ENCODE measurements around the gene CILP2.
A peak's percentile ranks its signal among the peaks of the same experiment; 100 is the strongest.

Gene CILP2, protein sequence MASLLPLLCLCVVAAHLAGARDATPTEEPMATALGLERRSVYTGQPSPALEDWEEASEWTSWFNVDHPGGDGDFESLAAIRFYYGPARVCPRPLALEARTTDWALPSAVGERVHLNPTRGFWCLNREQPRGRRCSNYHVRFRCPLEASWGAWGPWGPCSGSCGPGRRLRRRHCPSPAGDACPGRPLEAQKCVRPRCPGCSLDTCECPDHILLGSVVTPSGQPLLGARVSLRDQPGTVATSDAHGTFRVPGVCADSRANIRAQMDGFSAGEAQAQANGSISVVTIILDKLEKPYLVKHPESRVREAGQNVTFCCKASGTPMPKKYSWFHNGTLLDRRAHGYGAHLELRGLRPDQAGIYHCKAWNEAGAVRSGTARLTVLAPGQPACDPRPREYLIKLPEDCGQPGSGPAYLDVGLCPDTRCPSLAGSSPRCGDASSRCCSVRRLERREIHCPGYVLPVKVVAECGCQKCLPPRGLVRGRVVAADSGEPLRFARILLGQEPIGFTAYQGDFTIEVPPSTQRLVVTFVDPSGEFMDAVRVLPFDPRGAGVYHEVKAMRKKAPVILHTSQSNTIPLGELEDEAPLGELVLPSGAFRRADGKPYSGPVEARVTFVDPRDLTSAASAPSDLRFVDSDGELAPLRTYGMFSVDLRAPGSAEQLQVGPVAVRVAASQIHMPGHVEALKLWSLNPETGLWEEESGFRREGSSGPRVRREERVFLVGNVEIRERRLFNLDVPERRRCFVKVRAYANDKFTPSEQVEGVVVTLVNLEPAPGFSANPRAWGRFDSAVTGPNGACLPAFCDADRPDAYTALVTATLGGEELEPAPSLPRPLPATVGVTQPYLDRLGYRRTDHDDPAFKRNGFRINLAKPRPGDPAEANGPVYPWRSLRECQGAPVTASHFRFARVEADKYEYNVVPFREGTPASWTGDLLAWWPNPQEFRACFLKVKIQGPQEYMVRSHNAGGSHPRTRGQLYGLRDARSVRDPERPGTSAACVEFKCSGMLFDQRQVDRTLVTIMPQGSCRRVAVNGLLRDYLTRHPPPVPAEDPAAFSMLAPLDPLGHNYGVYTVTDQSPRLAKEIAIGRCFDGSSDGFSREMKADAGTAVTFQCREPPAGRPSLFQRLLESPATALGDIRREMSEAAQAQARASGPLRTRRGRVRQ

DNA sequence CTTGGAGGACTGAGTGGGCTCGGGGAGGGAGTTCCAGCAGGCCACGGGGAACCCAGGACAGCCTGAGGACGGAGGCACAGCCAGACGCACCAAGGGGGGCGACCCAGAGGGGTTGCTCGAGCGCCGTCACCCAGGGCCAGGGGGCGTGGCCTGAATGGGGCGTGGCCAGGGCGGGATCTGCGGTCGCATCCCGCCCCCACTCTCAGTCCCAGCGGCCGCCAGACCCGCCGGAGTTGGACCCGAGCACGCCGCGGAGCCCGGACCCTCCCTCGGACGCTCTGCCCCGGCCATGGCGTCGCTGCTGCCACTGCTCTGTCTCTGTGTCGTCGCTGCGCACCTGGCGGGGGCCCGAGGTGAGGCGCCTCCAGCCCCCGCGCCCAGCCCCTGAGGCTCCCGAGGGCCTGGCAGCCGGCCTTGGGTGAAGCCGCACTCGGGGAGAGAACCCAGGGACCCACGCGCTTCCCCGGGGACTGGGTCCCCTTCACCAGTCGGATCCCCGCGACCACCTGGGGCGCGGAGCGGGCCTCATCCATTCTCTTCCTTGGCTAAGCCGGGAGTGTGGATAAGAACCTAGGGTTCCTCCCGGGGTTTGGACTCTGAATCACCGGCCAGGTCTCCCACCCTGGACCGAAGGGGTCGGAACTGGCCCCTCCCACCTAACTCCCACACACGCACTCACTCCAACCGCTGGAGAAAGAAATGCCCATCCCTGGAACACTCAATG lies at the start of gene CILP2:
CILP2 (plus strand) TSS at position 205 of the 724 bp plus-strand sequence; CDS start at position 290, 85 bp downstream.
- TF ChIP-seq, protein P1, sequence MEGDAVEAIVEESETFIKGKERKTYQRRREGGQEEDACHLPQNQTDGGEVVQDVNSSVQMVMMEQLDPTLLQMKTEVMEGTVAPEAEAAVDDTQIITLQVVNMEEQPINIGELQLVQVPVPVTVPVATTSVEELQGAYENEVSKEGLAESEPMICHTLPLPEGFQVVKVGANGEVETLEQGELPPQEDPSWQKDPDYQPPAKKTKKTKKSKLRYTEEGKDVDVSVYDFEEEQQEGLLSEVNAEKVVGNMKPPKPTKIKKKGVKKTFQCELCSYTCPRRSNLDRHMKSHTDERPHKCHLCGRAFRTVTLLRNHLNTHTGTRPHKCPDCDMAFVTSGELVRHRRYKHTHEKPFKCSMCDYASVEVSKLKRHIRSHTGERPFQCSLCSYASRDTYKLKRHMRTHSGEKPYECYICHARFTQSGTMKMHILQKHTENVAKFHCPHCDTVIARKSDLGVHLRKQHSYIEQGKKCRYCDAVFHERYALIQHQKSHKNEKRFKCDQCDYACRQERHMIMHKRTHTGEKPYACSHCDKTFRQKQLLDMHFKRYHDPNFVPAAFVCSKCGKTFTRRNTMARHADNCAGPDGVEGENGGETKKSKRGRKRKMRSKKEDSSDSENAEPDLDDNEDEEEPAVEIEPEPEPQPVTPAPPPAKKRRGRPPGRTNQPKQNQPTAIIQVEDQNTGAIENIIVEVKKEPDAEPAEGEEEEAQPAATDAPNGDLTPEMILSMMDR (IDR thresholded peaks at IDR 0.05; ENCODE audit: control insufficient read depth, extremely low read depth, insufficient read depth), result no peak
- DNase-seq (ENCODE audit: low read depth), result no peak
- no peak within 1 kb of the TSS for H3K4me3 ChIP-seq (ENCODE audit: low read depth, low read length)

DNA sequence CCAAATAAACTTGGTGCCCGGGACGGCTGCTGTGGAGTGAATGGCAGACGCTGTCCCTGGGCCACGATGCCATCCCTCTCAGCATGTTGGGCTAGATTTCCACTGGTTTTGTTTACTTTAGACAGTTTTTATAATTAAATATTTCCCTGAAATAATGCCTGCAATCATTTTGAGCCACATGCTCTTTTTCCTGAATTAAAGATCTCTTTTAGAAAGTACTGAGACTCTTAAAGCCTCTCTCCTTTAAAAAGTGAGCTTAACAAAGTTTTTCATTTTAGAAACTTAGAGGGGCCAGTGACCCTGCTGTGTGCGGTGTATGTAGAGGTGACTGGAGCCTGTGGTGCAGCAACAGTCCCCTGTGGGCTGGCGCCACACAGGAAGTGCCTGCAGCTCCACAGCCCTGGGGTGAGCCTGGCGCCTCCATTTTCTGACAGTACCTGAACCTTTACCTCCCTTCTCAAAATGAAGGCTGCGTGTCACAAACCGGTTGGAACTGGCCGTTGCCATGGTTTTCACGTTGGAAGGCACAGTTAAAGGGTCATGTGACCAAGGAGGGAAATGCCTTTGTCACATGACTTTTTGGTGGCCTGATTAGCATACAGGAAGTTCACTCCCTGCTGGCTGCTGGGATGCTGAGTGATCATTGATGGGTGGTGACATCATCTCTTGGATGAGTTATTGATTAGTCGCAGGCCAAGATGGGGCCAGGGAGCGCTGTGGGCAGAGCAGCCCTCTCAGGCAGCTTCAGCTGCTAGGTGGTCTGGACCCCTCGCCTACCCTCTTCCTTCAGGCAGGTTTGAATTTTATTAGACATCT lies 49.0 kb upstream of the CILP2 start:
- TF ChIP-seq, protein P1 (IDR thresholded peaks at IDR 0.05; ENCODE audit: control insufficient read depth, extremely low read depth, insufficient read depth), result no peak
- peak overlapping the region; percentile 28 for H3K4me3 ChIP-seq (ENCODE audit: low read depth, low read length)
- DNase-seq (ENCODE audit: low read depth), result peak; percentile 93

DNA sequence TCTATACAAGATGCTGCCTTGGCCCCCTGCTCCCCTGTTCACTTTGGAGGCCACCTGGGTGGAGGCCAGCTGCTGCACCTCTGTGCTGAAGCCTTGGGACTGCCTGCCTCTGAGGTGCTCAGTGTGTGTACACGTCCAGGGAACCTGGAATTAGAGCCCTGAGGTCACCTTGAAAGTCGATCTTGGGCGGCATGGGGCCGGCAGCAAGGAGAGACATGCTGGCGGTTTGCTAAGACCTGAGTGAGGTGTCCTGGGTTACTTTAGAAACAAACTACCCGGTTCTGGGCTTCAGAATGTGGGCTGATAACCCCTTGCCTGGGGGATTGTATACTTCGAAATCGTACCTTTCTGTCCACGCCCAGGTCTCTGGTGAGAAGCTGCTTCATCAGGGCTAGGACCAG lies 48.3 kb upstream of the CILP2 start:
- DNase-seq (ENCODE audit: low read depth), result no peak
- H3K4me3 ChIP-seq (ENCODE audit: low read depth, low read length), result no peak overlapping the region
- TF ChIP-seq, protein P1 (IDR thresholded peaks at IDR 0.05; ENCODE audit: control insufficient read depth, extremely low read depth, insufficient read depth), result no peak

DNA sequence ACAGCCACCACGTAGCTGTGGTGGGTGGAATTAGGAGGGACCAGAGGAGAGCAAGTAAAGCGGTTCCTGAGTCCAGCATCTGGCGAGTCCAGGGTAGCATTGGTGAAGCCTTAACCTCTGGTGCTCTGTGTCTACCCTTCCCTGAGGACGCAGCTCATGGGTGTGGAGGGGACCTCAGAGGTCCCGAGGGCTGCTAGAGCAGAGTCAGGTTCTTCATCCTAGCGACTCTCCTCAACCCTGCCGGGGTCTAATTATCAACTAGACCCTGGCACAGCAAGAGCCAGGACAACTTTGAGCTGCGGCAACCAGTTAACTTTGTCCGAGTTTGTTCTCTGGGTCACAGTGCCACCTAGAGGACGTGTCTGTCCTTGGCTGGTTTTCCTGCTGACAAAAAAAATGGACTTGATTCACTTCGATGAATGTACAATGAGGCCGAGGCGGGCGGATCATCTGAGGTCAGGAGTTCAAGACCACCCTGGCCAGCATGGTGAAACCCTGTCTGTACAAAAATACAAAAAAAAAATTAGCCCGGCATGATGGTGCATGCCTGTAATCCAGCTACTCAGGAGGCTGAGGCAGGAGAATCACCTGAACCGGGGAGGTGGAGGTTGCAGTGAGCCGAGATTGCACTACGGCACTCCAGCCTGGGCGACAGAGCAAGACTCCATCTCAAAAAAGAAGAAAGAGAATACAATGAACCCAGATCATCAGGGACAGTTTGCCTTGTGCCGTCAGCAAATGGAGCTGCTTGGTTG lies 47.7 kb upstream of the CILP2 start:
- no peak overlapping the region for H3K4me3 ChIP-seq (ENCODE audit: low read depth, low read length)
- peak; percentile 51 for DNase-seq (ENCODE audit: low read depth)

DNA sequence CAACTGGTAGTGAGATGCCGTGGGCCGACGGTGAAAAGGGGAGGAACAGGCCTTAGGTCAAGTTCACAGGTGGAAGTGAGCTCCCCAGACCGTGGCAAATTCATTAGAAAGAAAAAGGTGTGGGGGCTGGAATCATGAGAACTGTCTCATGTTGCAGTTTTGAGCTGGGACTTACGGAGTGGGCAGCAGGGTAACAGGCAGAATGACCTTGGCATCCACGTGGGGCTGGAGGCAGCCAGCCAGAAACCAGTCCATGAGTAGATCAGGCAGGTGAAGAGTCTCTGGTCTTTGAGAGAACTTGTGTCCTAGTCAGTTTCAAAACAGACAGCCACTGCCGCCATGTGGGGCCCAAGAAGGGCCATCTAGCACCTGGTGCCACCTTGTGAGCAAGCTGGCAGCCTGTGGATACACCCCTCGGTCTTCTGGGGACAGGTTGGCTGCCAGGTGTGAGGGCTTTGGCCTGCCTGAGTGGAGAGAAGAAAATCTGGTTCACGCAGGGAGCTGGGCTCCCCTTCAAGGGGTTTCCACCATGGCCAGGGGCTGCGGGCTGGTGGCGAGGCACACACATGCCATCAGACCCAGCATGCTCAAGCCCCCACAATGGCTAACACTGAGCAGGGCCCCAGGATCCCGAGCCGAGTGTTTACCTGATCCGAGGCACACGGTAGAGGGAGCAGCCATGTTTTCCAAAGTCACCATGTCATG lies 46.6 kb upstream of the CILP2 start:
- no peak for DNase-seq (ENCODE audit: low read depth)
- no peak overlapping the region for H3K4me3 ChIP-seq (ENCODE audit: low read depth, low read length)
- TF ChIP-seq, protein P1 (IDR thresholded peaks at IDR 0.05; ENCODE audit: control insufficient read depth, extremely low read depth, insufficient read depth), result no peak

More for the DNA sequence above, 47.7 kb upstream of the CILP2 start:
- TF ChIP-seq, protein P1 (IDR thresholded peaks at IDR 0.05; ENCODE audit: control insufficient read depth, extremely low read depth, insufficient read depth), result peak; percentile 94
